Measurements from ENCODE around the gene CAGE1.
"Not testable (repeated sequence)": the region's sequence is repeated elsewhere in the genome, so short reads cannot be mapped to it uniquely, and the experiment has no call there.

Gene CAGE1

DNA sequence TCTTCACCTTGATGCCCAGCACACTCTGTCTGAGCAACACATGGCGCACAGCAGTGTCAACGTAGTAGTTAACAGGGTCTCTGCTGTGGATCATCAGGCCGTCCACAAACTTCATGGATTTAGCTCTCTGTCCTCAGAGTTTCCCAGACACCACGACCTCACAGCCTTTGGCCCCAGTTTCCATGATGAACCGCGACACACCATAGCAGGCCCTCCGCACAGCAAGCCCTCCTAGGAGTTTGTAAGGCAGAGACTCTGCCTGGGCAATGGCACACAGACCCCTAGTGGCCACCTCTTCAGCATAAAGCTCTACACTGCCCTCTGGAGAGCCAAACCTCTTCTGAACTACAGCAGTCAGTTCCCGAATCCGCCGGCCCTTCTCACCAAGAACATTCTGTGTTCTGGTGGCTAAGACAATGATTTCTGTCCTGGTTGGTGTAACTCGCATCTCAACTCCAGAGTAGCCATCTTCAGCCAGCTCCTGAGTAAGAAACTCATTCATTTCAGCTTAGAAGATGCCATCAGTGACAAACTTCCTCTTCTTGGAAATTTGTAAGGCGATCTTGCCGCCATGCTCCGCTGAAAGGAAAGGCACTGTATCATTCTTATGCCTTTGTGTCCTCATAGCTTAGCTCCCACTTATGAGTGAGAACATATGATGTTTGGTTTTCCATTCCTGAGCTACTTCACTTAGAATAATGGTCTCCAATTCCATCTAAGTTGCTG lies 50.4 kb downstream of the CAGE1 start:
- not testable (repeated sequence) for DNase-seq (ENCODE audit: low read depth in 2 of 2)

- DNase-seq (ENCODE audit: low read depth in 2 of 2), result no peak
Measured at GRCh38 chr6:7338031-7338430, 51.5 kb downstream of the CAGE1 start.

DNA sequence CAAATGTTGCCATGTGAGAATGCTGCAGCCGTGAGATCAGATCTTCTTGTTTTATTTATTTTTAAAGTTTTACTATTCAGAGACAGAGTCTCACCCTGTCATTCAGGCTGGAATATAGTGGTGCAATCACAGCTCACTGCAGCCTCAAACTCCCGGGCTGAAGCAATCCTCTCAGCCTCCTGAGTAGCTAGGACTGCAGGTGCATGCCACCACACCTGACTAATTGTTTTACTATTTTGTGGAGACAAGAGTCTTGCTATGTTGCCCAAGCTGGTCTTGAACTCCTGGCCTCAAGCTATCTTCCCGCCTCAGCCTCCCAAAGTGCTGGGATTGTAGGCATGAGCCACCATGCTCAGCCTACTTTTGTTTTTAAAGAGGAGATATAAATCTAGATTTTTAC lies 54.0 kb downstream of the CAGE1 start:
- DNase-seq (ENCODE audit: low read depth in 2 of 2), result no peak

GRCh38 chr6:7334685-7335084 lies 54.9 kb downstream of the CAGE1 start:
- DNase-seq (ENCODE audit: low read depth in 2 of 2), result no peak

DNA sequence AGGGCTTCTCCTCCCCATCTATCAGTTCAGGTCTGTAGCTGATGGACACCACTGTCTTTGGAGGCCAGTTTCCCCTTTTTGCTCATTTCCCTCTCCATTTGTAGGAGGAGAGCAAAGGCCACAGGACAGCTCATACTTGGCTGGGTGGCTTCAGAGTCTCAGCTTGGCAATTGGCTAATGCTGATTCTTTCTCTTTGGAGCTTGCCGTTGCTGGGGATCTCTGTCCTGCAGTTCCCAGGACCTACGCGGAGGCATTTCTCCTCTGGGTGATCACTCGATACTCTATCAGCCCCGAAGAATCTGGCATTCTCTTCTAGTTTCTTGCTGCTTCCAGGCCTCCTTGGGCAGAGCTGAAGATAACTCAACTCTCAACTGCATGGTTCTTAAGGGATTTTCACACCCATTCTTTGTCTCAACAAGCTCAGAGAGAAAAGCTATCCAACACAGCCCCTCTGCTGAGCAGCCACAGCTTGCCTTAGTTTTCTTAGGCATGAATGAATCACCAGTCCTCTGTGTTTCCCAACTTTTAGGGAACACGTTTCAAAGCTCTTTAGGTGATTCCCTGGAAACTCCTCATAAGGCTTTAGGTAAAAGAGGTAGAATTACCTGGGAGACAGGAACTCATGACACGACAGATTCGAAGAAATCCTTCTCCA lies 57.3 kb downstream of the CAGE1 start:
- DNase-seq (ENCODE audit: low read depth in 2 of 2), result no peak

GRCh38 chr6:7331452-7331851 lies 58.1 kb downstream of the CAGE1 start:
- DNase-seq (ENCODE audit: low read depth in 2 of 2), result no peak

DNA sequence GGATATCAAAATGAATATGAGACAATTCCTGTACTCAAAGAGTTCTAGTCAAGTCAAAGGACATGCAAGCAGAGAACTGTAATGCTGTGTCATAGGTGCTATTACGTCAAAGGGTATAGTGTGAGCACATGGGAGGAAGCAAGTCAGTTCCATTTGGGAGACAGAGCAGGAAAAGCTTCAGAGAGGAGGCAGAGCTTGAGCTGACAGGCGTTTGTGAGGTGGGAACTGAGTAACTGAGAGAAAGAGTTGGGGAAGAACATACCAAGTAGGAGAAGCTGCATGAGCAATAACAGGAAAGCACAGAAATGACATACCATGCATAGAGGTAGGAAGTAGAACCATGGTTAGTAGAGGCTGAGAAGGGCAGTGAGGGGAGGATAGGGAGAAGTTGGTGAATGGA lies 61.3 kb downstream of the CAGE1 start:
- no peak for DNase-seq (ENCODE audit: low read depth in 2 of 2)

- DNase-seq (ENCODE audit: low read depth in 2 of 2), result no peak
Measured at GRCh38 chr6:7325750-7326149, 63.8 kb downstream of the CAGE1 start.

- no peak for DNase-seq (ENCODE audit: low read depth in 2 of 2)
Measured at GRCh38 chr6:7324520-7324919, 65.0 kb downstream of the CAGE1 start.

- DNase-seq (ENCODE audit: low read depth in 2 of 2), result no peak
Measured at GRCh38 chr6:7323074-7323473, 66.5 kb downstream of the CAGE1 start.

DNA sequence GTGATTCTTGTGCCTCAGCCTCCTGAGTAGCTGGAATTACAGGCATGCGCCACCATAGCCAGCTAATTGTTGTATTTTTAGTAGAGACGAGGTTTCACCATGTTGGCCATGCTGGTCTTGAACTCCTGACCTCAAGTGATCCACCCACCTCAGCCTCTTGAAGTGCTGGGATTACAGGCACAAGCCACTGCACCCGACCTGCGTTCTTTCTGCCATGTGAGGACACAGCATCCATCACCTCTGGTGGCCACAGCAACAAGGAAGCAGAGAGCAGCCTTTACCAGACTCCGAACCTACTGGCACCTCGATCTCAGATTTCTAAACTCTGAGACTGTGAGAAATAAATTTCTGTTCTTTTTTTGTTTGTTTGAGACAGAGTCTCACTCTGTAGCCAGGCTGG lies 67.7 kb downstream of the CAGE1 start:
- not testable (repeated sequence) for DNase-seq (ENCODE audit: low read depth in 2 of 2)

DNA sequence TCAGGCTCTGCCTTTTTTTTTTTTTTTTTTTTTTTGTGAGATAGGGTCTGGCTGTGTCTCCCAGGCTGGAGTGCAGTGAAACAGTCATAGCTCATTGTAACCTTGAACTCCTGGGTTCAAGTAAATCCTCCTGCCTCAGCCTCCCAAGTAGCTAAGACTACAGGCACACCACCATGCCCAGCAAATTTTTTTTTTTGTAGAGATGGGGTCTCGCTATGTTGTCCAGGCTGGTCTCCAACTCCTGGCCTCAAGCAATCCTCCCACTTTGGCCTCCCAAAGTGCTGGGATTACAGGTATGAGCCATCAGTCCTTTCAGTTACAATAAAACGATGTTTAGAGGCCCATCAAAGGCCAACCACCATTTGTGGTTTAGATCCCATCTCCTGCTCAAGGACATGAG lies 70.1 kb downstream of the CAGE1 start:
- not testable (repeated sequence) for DNase-seq (ENCODE audit: low read depth in 2 of 2)

GRCh38 chr6:7317538-7317937 lies 72.0 kb downstream of the CAGE1 start:
- no peak for DNase-seq (ENCODE audit: low read depth in 2 of 2)

DNA sequence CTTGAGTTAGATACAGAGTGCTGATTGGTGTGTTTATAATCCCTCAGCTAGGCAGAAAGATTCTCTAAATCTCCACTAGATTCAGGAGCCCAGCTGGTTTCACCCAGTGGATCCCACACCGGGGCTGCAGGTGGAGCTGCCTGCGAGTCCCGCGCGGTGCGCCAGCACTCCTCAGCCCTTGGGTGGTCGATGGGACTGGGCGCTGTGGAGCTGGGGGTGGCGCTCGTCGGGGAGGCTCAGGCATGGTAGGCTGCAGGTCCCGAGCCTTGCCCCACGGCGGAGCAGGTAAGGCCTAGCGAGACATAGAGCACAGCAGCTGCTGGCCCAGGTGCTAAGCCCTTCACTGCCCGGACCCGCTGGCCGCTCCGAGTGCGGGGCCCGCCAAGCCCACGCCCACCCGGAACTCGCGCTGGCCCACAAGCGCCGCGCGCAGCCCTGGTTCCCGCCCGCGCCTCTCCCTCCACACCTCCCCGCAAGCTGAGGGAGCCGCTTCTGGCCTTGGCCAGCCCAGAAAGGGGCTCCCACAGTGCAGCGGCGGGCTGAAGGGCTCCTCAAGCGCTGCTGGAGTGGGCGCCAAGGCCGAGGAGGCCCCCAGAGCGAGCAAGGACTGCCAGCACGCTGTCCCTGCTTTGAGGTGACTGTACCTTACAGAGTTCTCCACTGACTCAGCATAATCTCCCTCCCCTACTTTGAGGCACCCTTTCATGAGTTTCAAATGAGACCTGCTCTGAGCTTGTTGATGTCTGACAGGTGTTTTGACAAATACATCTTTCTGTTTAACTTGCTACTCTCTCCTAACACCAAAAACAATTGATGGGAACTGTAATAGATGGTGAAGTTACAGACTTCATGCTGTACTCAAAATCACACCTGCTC lies 72.6 kb downstream of the CAGE1 start:
- DNase-seq (ENCODE audit: low read depth in 2 of 2), result no peak

DNA sequence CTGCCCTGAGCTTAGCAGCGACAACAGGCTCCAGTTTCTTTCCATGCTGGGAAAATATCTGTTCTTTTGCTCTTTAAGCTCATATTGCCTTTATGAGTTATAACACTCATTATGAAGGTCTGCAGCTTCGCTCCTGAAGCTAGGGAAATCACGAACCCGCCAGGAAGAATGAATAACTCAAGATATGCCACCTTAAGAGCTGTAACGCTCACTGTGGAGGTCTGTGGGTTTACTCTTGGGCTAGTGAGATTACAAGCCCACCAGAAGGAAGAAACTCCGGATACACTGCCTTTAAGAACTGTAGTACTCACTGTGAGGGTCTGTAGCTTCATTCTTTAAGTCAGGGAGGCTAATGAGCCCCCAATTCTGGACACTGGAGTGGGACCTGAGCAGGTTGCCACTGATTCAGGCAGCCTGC lies 73.6 kb downstream of the CAGE1 start:
- DNase-seq (ENCODE audit: low read depth in 2 of 2), result no peak

GRCh38 chr6:7315087-7315947 lies 74.2 kb downstream of the CAGE1 start:
- DNase-seq (ENCODE audit: low read depth in 2 of 2), result not testable (repeated sequence)

- DNase-seq (ENCODE audit: low read depth in 2 of 2), result no peak
Measured at GRCh38 chr6:7314414-7314813, 75.1 kb downstream of the CAGE1 start.

- no peak for DNase-seq (ENCODE audit: low read depth in 2 of 2)
Measured at GRCh38 chr6:7313505-7314165, 75.9 kb downstream of the CAGE1 start.

DNA sequence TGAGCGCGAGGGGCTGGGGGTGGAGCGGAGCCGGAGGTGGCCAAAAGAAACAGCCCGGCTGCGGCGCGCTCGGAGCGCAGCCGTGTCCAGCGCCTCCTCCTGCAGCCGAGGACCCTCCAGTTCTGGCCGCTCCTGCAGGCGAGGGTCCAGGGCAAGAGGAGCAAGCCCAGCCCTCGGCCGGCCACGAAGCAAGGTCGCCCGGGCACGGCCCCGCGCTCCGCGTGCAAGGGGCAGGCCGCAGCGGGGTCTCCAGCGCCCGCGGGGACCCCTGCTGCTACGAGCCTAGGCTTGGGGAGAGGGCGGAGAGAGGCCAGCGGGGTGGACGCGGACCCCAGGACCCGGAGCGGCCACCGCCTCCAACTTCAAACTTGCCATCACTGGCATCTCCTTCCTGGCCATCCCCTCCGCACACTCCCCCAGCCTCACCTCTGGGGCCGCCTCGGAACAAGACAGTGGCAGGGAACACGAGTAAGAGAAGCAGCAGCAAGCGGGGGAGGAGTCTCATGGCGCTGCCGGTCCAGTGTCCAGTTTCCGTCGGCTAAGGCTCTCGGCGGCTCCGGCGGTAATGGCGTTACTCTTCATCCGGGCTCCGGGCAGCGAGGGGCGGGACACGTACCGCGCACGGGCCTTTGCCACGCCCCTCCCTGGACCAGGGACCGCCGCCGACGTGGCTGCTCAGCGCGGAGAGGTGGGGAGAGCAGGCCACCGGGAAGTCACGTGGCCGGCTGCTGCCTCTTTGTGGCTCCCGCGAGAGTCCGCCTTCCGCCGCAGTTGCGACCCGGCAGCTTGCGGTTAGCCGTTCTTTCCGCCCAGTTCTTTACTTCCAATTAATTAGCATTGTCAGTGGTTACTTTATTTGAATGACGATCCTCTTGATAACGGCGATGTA lies 76.7 kb downstream of the CAGE1 start, which contains the start of gene SSR1:
TSS of gene SSR1 (minus strand) at position 584 of the 889 bp plus-strand sequence. CDS start at position 505, 79 bp downstream.
- DNase-seq (ENCODE audit: low read depth in 2 of 2), result peak; percentile 90 to 91

Data from activated CD4-positive, alpha-beta T cell treated with anti-CD3 and anti-CD28 coated beads for 24 hours (primary cell).